H9 (cell line): ENCODE measurements around the gene BCAS3. TPM values are rescaled to one million over a fixed set of nuclear protein-coding genes. Genes with fewer than 3 reads are reported as not detected.

Experiments
- DNase-seq: peaks from one replicate; pipeline ENCODE4 v3.0.0-alpha.2; 2017
- H2AFZ ChIP-seq: one replicate; pipeline ENCODE4 v1.6.1; 2013; ENCODE audit warnings: mild to moderate bottlenecking, low read length, control low read depth, moderate library complexity
- H2AK5ac ChIP-seq: 2 replicates; pipeline ENCODE4 v1.6.1; 2013; ENCODE audit warnings: low read length, control low read depth, mixed read lengths; ENCODE audit not compliant: insufficient read length
- H2BK120ac ChIP-seq: one replicate; pipeline ENCODE4 v1.6.1; 2013; ENCODE audit warnings: low read depth, mild to moderate bottlenecking, low read length, control low read depth, inconsistent platforms; ENCODE audit not compliant: poor library complexity, severe bottlenecking
- H2BK12ac ChIP-seq: 2 replicates; pipeline ENCODE4 v1.6.1; 2013; ENCODE audit warnings: low read length, control low read depth, mixed read lengths, low read depth; ENCODE audit not compliant: insufficient read length
- H2BK15ac ChIP-seq: 2 replicates; pipeline ENCODE4 v1.6.1; 2013; ENCODE audit warnings: low read depth, low read length, control low read depth
- H2BK20ac ChIP-seq: one replicate; pipeline ENCODE4 v1.6.1; 2013; ENCODE audit warnings: low read depth, mild to moderate bottlenecking, low read length, control low read depth, inconsistent platforms; ENCODE audit not compliant: poor library complexity, severe bottlenecking
- H2BK5ac ChIP-seq: 2 replicates; pipeline ENCODE4 v1.6.1; 2013; ENCODE audit warnings: low read length, control low read depth, mixed read lengths; ENCODE audit not compliant: insufficient read length
- H3K14ac ChIP-seq: 2 replicates; pipeline ENCODE4 v1.6.1; 2013; ENCODE audit warnings: low read length, control low read depth; ENCODE audit not compliant: insufficient read depth
- H3K18ac ChIP-seq: 2 replicates; pipeline ENCODE4 v1.6.1; 2013; ENCODE audit warnings: low read depth, mild to moderate bottlenecking, mixed read lengths, low read length, control low read depth; ENCODE audit not compliant: insufficient read length
- H3K23ac ChIP-seq: 2 replicates; pipeline ENCODE4 v1.6.1; 2013; ENCODE audit warnings: low read length, control low read depth, mixed read lengths, low read depth; ENCODE audit not compliant: insufficient read length
- H3K23me2 ChIP-seq: 2 replicates; pipeline ENCODE4 v1.6.1; 2013; ENCODE audit warnings: low read depth, mild to moderate bottlenecking, mixed read lengths, low read length, control low read depth; ENCODE audit not compliant: insufficient read length, poor library complexity, severe bottlenecking
- H3K27ac ChIP-seq: 2 replicates; pipeline ENCODE4 v1.5.1; 2013; ENCODE audit warnings: low read length, control low read depth, mixed read lengths, low read depth; ENCODE audit not compliant: insufficient read length
- H3K27me3 ChIP-seq: 2 replicates; pipeline ENCODE4 v1.6.1; 2013; ENCODE audit warnings: low read length, control low read depth, inconsistent platforms; ENCODE audit not compliant: insufficient read depth
- H3K4ac ChIP-seq: 2 replicates; pipeline ENCODE4 v1.6.1; 2013; ENCODE audit warnings: low read depth, mild to moderate bottlenecking, control low read depth, inconsistent platforms, low read length, moderate library complexity
- H3K4me1 ChIP-seq: 2 replicates; pipeline ENCODE4 v1.6.1; 2013; ENCODE audit warnings: low read length, control low read depth, inconsistent platforms; ENCODE audit not compliant: insufficient read depth
- H3K4me2 ChIP-seq: 2 replicates; pipeline ENCODE4 v1.6.1; 2013; ENCODE audit warnings: low read length, control low read depth, mixed read lengths; ENCODE audit not compliant: insufficient read length, insufficient read depth
- H3K56ac ChIP-seq: 2 replicates; pipeline ENCODE4 v1.6.1; 2013; ENCODE audit warnings: low read depth, mild to moderate bottlenecking, mixed read lengths, low read length, control low read depth; ENCODE audit not compliant: insufficient read length
- H3K79me1 ChIP-seq: 2 replicates; pipeline ENCODE4 v1.6.1; 2013; ENCODE audit warnings: low read depth, mild to moderate bottlenecking, moderate library complexity, low read length, control low read depth, inconsistent platforms; ENCODE audit not compliant: insufficient read depth, poor library complexity, severe bottlenecking
- H3K79me2 ChIP-seq: 2 replicates; pipeline ENCODE4 v1.6.1; 2013; ENCODE audit warnings: low read length, control low read depth, inconsistent platforms; ENCODE audit not compliant: insufficient read depth
- H3K9ac ChIP-seq: 2 replicates; pipeline ENCODE4 v1.6.1; 2013; ENCODE audit warnings: low read length, control low read depth, mixed read lengths; ENCODE audit not compliant: insufficient read length; ENCODE audit errors: extremely low read depth
- H3K9me3 ChIP-seq: one replicate; pipeline ENCODE4 v1.6.1; 2013; ENCODE audit warnings: low read depth, low read length, inconsistent platforms; ENCODE audit not compliant: control insufficient read depth
- H3T11ph ChIP-seq: one replicate; pipeline ENCODE4 v1.6.1; 2013; ENCODE audit warnings: mild to moderate bottlenecking, low read length, control low read depth, inconsistent platforms
- H4K20me1 ChIP-seq: one replicate; pipeline ENCODE4 v1.6.1; 2013; ENCODE audit not compliant: control insufficient read depth, insufficient read length, insufficient read depth
- H4K5ac ChIP-seq: 2 replicates; pipeline ENCODE4 v1.6.1; 2013; ENCODE audit warnings: low read depth, mild to moderate bottlenecking, mixed read lengths, low read length, control low read depth; ENCODE audit not compliant: insufficient read length
- H4K8ac ChIP-seq: replicated peaks from 2 replicates; pipeline ENCODE4 v1.6.1; 2013; ENCODE audit warnings: low read length, control low read depth, mixed read lengths, low read depth; ENCODE audit not compliant: insufficient read length
- H4K91ac ChIP-seq: 2 replicates; pipeline ENCODE4 v1.6.1; 2013; ENCODE audit warnings: low read depth, mild to moderate bottlenecking, moderate library complexity, mixed read lengths, low read length, control low read depth; ENCODE audit not compliant: insufficient read length
- H3K27ac Mint-ChIP-seq, 3 experiments: 2 replicates in 2 of 3; 3 replicates in 1 of 3; pipeline ENCODE4 v1.8.0; 2020 to 2021; ENCODE audit warnings: mixed read lengths in 3 of 3, mild to moderate bottlenecking in 1 of 3, moderate library complexity in 1 of 3
- H3K27me3 Mint-ChIP-seq: 2 replicates; pipeline ENCODE4 v1.8.0; 2021; ENCODE audit warnings: low read depth, mild to moderate bottlenecking, moderate library complexity, mixed read lengths
- H3K36me3 Mint-ChIP-seq, 3 experiments: 2 replicates in 2 of 3; 3 replicates in 1 of 3; pipeline ENCODE4 v1.8.0; 2020 to 2021; ENCODE audit warnings: low read depth in 3 of 3, mixed read lengths in 3 of 3; ENCODE audit not compliant: insufficient read depth in 1 of 3
- H3K4me1 Mint-ChIP-seq, 2 experiments: 2 replicates each; pipeline ENCODE4 v1.8.0; 2020; ENCODE audit warnings: mixed read lengths in 2 of 2
- H3K4me3 Mint-ChIP-seq, 2 experiments: 2 replicates in 1 of 2; 3 replicates in 1 of 2; pipeline ENCODE4 v1.8.0; 2020 to 2021; ENCODE audit warnings: mild to moderate bottlenecking in 2 of 2, mixed read lengths in 2 of 2, moderate library complexity in 1 of 2
- H3K9me3 Mint-ChIP-seq, 2 experiments: 2 replicates in 1 of 2; 3 replicates in 1 of 2; pipeline ENCODE4 v1.8.0; 2020; ENCODE audit warnings: mild to moderate bottlenecking in 2 of 2, mixed read lengths in 2 of 2, moderate library complexity in 1 of 2
- WGBS: extraction: QIAGEN DNeasy Blood & Tissue Kit; methylation state at CpG from one replicate; pipeline ENCODE4 v1.1.7; 2013; ENCODE audit warnings: missing lambda C conversion rate, low lambda C conversion rate, mixed read lengths; ENCODE audit not compliant: insufficient read length; ENCODE audit errors: extremely low coverage; 5-methylcytosine and 5-hydroxymethylcytosine counted together
- total RNA-seq: library from RNA; stranded (reverse); gene quantifications from 2 replicates; pipeline ENCODE4 v1.2.1, GENCODE V29; 2021
- TF ChIP-seq, protein P1 (sequence below): fragments of 200-600 bp; sonication (generic); conservative IDR thresholded peaks from 3 replicates; pipeline ENCODE4 v1.8.0; 2021; ENCODE audit warnings: antibody characterized with exemption, mild to moderate bottlenecking

Gene BCAS3
- total RNA-seq, 1 experiment from 2014 or later, result 22.4 TPM

GRCh38 chr17:60960398-60961065, 282.9 kb downstream of the BCAS3 start:
- H3K27ac Mint-ChIP-seq, result no peak overlapping the region
- H3K79me2 ChIP-seq, result no peaks in the 10 kb centered on the region
- no peak overlapping the region for H3K9ac ChIP-seq
- no peak overlapping the region for H2AK5ac ChIP-seq
- no peak overlapping the region for H3K23ac ChIP-seq
- WGBS, result no CpG with 5 or more reads among the region's 3 CpGs
- H3T11ph ChIP-seq, result no peak overlapping the region
- no peaks in the 10 kb centered on the region for H3K79me1 ChIP-seq
- peaks cover 0 to 7% of the 10 kb centered on the region in 2 experiments; a peak in 3 of 5 replicates for H3K9me3 Mint-ChIP-seq
- DNase-seq, result no peak
- H4K8ac ChIP-seq, result no peak overlapping the region
- no peak overlapping the region for H4K5ac ChIP-seq
- TF ChIP-seq, protein P1, sequence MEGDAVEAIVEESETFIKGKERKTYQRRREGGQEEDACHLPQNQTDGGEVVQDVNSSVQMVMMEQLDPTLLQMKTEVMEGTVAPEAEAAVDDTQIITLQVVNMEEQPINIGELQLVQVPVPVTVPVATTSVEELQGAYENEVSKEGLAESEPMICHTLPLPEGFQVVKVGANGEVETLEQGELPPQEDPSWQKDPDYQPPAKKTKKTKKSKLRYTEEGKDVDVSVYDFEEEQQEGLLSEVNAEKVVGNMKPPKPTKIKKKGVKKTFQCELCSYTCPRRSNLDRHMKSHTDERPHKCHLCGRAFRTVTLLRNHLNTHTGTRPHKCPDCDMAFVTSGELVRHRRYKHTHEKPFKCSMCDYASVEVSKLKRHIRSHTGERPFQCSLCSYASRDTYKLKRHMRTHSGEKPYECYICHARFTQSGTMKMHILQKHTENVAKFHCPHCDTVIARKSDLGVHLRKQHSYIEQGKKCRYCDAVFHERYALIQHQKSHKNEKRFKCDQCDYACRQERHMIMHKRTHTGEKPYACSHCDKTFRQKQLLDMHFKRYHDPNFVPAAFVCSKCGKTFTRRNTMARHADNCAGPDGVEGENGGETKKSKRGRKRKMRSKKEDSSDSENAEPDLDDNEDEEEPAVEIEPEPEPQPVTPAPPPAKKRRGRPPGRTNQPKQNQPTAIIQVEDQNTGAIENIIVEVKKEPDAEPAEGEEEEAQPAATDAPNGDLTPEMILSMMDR, result no peak
- no peak overlapping the region for H2BK120ac ChIP-seq
- H2BK15ac ChIP-seq, result no peak overlapping the region
- H3K14ac ChIP-seq, result no peak overlapping the region
- no peak overlapping the region for H3K27ac ChIP-seq
- peaks cover 2 to 12% (median 5%) of the 10 kb centered on the region in 3 experiments; a peak in 5 of 7 replicates for H3K36me3 Mint-ChIP-seq
- H3K18ac ChIP-seq, result no peak overlapping the region
- no peak overlapping the region for H3K4me2 ChIP-seq
- H3K23me2 ChIP-seq, result no peaks in the 10 kb centered on the region
- no peaks in the 10 kb centered on the region for H3K27me3 ChIP-seq
- no peak overlapping the region for H3K4ac ChIP-seq
- no peaks in the 10 kb centered on the region for H3K4me1 ChIP-seq
- H4K91ac ChIP-seq, result no peak overlapping the region
- no peak overlapping the region for H2BK5ac ChIP-seq
- H3K4me3 Mint-ChIP-seq, result no peak overlapping the region
- peaks cover 9 to 11% of the 10 kb centered on the region in 2 experiments; a peak in 3 of 4 replicates for H3K4me1 Mint-ChIP-seq
- H2AFZ ChIP-seq, result no peak overlapping the region
- H3K27me3 Mint-ChIP-seq, result no peaks in the 10 kb centered on the region
- peaks cover 7% of the 10 kb centered on the region for H3K9me3 ChIP-seq
- no peak overlapping the region for H3K56ac ChIP-seq
- no peaks in the 10 kb centered on the region for H4K20me1 ChIP-seq
- H2BK20ac ChIP-seq, result no peak overlapping the region
- H2BK12ac ChIP-seq, result no peak overlapping the region
